ENCODE data around the gene TCP11.

TCP11 gene

DNA sequence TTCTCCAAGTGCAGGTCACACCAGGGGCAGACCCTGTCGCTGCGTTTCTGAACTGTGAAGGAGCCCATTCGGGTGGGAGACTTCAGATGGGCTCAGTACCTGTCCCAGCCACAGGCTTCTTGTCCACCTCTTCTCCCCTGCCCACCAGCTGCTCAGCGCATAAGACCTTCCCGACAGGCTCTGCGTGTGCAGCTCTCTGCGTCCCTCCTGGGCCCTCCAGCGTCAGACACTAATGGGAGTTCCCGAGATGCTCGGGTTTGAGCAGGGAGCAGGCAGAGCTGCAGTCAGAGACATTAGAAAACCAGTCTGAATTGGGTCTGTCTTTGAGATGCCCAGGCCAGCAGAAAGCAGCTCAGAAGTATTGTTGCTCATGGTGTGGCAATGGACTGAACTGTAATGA is 50.4 kb downstream of the TCP11 start:
- no peak for DNase-seq

DNA sequence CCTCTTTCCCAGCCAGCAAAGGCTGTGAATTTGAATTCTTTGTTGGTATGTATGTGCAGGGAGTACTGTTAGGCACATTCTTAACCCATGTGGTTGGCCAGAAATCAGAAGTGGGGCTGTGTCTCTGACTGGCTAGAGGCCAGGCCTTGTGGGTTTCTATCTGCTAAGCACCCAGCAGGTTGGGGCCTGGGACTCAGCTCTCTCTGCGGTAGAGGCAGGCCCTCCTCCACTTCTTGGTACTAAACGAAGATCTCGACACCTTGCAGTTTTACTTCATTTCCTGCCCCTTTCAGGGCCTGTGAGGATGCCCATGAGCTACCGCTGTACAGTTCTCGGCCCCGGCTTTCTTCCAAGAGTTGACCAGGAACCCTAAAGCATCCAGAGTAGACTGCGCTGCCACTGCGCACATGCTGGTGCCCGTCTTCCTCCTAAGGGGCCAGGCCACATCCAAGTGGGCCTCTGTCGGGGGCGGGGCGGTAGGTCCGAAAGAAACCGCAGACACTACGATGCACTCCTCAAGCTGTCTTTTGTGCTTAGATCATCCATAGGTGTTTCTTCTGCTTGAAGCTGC is 51.1 kb downstream of the TCP11 start:
- no peak for DNase-seq

DNA sequence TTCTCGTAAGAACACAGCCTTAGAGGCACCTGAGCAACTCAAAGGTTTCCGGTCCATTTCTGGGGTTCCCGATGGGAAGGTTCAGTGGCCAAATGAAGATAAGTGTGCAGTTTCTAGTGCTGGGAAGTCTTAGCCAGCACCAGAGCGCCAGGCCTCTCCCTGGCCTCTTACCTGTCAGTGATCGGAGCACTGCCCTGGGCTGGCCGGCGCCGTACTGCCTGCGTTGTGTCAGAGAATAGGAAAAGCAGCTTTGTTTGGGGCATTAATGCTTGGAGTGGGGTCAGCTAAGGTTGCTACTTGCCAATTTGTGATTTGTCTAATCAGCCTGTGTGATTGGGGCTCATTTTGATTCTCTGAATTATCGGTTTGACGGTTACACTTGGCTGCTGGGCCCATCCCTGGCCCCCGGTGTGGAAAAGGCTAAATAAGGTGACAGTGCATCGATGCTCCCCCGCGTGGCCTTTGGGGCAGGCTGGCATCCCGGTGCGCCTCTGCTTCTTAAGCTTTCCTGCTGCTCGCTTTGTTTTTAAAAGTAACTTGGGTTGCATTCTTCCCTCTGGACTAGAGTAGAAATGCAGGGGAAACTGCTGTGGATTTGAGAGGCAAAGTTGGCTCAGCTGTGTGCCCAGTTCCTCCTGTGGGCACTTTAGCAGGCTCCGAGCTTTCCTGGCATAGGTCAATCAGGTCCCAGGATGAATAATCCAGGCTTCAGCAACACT is 51.8 kb downstream of the TCP11 start:
- DNase-seq, result no peak

DNA sequence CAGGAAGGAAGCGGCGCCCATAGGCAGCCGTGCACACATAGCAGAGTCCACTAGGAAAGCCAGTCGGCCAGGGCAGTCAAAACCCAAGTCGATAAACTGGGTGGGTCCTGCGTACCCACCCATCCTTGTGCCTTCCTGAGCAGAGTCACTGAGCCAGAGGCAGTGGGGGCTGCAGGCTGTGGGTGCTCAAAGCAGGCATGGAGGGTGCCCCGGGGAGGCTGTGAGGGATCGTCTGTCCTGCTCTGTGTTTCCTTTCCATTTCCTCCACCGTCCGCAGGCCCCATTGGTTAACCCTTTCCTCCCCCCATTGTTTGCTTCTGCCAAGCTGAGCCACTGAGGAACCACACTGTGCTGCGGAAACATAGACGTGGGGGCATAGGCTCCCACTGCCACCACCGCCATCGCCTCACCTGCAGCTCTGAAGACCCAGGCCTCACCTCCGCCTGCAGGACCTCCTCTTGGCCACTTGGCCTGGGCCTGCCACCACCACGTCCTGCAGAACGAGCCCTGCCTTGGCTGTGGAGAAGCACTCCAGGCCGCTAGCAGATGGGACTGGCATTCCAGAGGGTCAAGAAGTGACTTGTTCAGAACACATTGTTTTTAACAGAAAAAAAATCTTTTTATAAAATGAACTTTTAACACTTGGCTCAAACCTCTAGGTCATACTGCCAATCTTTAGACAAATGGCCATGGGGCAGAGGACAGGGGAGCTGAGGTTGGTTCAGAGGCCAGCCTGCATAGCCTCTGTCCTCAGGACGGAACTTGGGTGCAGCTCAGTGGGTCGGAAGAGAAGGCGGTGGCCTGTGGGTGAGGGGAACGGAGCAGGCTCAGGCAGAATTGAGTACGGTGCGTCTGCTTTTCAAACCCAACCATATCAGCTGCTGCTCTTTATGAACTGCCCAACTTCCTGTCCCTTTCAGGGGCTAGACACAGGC is 52.6 kb downstream of the TCP11 start:
- DNase-seq, result no peak

DNA sequence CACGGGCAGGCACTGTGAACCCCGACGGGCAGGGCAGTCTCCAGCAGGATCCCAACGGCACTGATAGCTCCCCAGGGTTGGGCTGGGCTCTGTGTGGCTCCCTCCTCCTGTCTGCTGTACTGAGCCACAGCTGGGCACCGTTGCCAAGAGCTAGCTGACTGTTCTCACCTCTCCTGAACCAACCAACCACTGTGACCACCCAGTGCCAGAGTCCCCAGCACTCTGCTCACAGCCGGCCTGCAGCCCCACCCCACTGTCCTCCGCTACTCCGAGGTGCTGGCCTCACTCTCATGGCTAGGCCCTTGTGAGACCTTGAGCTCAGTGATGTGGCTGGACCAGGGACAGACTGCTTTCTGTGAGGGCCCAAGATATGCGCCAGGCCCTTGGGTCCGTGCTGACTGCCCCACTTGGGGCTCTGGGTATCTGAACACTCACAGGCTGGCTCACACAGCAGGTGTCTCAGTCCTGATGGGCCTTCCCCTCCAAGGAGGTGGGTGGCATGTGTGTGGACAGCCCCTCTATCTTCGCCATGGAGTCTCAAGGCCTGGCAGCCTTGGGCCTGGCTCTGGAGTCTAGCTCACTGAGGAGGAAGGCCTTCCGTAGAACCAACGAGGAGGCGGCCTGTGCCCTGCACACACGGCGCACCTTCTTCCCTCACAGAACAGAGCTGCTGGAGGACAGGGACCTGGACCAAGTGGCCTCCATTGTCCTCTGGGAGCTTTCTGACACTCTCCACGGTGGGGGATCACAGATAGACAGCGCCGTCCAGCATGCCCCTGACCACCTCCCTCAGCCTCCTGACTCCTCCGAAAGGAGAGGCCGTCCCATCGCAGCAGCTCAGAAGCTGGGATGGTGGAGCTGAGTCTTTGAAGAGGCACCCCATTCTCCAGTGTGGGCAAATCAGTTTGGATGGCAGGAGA is 53.5 kb downstream of the TCP11 start:
- no peak for DNase-seq

DNA sequence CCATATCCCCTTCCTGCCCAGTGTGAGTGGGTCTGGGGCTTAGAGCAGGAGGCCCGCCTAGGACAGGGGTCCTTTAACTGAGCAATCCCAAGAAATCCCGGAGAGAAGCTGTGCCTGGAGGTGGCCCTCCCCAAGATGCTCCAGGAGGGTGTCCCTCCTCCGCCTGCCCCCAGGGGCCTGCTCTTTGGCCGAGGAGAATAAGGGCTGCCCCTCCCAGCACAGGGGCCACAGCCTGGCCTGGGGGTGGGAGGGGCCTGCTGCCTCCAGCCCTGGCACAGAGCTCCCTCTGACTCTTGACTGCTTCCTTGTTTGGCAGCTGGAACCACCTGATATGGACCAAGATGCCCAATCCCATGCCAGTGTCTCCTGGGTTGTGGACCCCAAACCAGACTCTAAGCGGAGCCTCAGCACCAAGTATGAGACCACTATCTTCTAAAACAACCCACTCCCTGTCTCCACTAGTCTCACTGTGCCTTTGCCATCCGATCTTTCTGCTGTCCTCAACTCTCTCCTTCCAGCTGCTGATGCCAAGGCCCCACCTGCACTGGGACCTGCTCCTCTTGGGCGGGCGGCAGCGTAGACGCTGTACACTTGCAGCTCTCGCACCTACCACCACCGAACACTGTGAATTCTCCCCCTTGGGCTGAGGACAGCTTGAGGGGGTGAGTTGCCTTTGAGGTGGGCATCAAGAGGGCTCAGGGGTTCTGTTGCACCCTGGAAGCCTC is 54.3 kb downstream of the TCP11 start:
- no peak for DNase-seq

DNA sequence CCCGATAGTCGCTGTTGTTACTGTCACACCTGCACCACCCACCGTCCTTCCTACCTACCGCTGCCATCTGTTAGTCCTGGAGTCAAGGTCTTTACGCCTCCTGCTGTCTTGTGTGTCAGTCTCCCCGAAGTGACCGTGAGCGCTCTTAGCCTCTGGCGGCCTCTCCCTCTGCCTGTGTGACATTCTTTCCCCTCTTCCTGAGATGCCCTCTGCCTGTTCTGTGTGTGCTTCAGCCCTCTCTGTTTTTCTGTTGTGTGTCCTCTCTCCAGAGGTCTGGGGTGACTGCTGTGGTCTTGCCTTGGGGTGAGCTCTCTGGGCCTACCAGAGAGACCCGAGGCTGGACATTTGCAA is 54.9 kb downstream of the TCP11 start:
- peak; percentile 54 for DNase-seq

DNA sequence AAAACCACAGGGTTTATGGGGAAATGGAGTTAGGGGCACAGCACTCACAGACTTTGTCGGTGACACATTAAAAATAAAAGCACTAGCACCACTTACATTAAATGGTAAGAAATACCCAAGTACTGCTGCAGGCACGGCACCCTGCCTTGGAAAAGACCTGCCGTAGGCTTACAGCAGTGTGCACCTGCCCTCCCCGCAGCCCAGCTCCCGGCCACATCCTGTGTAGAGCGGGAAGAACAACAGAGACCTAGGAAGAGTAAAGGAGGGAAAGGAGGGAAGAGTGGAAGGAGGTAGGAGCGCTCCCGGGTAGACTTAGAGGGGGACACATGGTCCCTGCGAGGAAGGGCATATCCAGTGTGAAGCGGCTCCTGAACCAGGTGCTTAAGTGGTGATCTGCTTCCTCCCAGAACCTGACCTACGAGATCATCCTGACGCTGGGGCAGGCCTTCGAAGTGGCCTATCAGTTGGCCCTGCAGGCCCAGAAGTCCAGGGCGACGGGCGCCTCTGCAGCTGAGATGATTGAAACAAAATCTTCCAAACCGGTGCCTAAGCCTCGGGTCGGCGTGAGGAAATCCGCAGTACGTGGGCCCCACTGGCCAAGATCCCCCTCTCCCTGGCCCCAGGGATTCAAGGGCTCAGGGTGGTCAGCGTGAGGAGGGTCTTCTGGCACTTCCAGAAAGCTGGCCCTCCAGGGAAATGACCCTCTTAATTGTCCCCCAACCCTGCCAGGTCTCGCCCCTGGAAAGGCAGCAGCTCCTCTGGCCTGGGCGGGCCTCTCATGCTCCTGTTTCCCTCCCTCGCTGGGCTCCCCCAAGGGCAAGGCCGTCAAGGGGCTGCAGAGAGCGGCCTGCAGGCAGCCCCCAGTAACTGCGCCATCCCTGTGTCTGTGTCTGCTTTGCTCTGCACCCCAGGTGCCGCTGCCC is 55.5 kb downstream of the TCP11 start:
- peak; percentile 55 for DNase-seq

DNA sequence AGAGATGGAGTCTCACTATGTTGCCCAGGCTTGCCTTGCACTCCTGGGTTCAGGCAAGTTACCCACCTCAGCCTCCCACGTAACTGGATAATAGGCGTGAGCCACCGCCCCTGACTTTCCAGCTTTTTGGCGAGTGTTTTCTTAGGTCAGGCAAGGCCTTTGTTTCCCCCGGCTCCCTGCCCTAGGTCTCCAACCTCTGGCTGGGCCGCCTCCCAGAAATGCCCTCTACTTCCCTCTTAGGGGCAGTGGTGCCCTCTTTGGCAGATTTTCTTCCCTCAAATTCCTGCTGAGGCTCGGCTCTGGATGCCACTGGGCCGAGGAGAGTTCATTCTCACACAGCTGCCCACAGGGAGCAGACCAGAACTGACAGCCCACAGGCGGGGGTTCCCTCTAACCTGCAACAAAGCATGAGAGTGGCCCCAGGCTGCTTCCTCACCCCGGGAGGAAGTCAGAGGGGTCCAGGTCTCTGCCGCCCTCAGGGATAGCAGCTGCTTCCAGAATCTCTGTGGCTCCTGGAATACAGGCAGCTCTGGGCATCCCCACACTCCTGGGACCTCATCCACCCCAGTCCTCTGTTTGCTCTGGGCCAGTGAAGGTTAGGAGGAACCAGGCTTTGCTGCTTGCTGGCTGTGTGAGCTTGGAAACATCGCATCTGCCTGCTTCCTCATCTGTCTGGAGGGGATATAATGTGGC is 56.5 kb downstream of the TCP11 start:
- peak; percentile 53 for DNase-seq

DNA sequence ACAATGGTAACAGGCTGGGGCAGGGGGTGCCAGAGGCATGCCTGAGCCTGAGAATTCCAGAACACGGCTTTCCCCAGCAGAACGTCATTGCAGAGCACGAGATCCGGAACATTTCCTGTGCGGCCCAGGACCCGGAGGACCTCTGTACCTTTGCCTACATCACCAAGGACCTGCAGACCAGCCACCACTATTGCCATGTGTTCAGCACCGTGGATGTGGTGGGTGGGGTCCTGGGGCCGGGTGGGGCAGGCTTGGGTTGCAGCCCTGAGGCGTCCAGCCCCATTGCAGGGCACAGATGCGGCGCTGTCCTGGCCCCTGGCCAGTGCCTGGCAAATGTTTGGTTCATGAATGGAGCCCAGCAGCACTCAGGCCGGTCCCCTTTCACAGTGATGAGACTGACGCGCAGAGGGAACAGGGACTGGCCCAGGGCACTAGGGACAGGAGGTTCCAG is 57.1 kb downstream of the TCP11 start:
- DNase-seq, result peak; percentile 47

DNA sequence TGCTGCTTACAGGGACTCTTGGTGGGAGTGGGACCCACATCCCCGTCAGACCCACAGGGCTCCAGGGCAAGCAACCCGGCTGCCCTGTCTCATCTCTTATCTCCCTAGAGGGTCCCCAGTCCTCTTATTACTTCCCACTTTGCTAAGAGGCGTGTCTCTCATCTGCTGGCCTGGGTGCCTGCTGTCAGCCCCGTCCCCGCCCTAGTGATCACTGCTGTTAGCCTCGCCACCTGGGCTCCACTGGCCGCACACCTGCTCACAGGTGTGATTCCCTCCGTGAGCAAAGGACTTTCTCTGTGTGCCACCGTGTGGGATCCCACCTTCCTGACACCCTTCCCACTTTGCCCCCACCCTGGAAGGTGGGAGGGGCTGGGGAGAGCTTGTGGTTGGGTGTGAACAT is 57.6 kb downstream of the TCP11 start:
- peak; percentile 38 for DNase-seq

DNA sequence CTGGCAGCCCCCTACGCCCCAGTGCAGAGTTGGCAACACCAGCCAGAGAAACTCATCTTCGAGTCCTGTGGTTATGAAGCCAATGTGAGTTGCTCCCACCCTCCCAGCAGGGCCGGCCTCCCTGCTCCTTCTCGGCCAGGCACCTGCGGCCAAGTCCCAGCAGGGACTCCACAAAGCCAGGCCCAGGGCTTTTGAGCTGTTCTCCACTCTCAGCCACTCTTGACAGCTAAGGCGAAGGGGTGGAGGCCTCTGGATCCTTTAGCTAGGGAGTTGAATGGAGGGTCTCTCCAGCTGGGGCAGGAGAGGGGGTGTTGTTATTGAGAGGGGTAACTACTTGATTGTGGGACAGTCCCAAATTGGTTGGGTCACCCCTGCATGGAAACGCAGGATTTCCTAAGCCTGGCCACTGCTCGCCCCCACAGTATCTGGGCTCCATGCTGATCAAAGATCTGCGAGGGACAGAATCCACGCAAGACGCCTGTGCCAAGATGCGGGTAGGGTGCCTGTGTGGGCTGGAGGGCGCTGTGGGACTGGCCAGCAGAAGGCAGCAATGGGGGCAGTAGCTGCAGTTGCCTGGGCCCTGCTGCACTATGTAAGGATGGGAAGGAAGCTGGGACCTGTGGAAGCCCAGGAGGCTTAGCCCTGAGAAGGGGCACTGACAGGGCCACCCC is 58.3 kb downstream of the TCP11 start:
- peak; percentile 57 for DNase-seq

DNA sequence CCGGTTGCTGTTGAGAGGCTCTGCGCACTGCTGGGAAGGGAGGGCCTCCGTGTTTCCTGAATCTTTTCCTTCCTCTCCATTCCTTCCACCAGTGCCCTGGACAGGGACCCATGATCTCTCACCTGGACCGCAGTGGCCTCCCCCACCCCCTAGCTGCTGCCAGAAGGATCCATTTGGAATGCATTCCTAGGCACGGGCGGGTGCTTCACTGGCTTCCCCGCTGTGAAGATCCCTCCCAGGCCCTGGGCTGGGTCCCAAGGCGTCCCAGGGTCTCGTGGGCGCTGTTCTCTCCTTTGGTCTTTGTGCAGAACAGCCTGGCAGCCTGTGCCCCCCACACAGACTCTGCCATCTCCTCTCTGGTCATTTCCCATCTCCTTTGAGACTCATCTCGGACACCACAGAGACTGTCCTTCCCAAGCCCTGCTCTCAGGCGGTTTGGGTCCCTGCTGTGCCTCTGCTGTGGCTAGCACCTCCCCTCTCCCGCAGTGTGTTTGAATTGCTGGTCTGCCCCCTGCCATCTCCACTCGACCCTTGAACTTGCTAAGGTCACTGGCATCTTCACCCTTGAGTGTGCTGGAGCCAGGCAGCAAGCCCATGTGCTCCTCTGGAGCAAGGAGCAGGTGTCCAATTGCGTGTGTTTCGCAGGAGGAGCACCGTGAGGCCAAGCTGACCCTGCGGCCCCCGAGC is 59.0 kb downstream of the TCP11 start:
- peak; percentile 28 for DNase-seq

DNA sequence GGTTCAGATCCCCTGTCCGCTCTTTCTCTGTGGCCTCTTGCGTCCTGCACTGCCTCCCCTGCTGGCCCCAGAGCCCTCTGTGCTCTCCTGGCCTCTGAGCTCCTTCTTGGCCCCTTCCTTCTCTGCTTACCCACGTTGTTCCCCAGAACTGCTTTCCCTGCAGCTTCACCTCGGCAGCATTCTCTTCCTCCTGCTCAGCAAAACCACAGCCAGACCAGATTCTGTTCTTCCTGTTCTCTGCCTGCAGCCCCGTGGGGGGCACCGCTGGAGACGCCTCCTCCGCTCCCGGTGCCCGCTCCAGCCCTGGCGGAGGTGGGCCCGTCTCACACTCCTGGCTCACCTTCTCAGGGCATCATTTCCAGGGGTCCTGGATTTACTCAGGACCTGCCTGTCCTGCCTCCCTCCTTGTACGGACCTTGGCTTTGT is 59.7 kb downstream of the TCP11 start:
- DNase-seq, result no peak

DNA sequence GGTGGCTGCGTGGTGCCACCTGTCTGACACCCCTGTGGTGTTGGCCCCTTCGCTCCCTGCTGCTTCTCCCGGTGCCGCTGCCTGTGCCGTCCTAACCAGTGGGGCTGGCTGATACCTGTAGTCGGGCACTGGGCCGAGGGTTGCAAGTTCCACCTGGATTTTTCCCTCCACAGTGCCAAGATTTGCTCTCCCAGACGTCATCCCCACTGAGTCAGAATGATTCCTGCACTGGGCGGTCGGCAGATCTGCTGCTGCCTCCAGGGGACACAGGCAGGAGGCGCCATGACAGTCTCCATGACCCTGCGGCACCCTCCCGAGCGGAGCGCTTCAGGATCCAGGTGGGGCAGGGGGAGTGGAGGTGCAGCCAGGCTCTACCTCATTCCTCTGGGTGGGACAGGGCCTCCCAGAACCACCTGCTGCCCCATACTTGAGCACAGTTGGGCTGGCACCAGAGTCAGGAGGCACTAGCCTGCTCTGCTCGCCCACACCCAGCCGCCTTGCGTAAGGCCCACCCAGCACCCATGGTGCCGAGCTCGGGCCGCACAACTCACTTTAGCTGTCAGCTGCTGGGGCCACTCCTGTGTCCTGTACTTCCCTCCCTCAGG is 60.2 kb downstream of the TCP11 start:
- DNase-seq, result peak; percentile 50

DNA sequence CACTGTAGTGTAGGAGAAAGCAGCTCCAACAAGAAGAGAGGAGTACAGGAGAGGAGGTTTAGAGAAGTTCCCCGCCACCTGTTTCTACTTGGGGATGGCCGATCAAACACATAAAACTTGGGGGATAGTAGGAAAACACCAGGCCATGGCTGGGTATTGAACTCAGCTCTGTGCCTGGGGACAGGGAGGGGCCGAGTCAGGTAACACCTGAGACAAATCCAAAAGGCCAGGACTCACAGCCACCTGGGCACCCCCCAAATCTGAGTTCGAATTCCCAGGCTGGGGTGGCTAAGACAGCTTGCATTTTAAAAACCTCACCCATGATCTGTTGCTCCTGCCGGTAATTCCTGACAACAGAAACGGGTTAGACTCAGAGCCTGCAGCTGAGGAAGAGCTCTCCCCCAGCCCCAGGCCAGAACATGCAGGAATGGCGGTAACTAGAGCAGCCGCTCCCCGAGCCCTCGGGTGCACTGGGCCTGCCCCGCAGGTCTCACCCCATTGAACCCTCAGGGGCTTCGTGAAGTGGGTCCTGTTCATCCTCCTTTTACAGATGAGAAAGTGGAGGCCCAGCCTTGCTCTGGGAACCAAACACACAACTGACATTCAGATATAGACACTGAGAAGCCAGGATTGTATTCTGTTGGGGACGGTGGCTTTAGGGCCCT is 61.0 kb downstream of the TCP11 start:
- peak; percentile 42 for DNase-seq

DNA sequence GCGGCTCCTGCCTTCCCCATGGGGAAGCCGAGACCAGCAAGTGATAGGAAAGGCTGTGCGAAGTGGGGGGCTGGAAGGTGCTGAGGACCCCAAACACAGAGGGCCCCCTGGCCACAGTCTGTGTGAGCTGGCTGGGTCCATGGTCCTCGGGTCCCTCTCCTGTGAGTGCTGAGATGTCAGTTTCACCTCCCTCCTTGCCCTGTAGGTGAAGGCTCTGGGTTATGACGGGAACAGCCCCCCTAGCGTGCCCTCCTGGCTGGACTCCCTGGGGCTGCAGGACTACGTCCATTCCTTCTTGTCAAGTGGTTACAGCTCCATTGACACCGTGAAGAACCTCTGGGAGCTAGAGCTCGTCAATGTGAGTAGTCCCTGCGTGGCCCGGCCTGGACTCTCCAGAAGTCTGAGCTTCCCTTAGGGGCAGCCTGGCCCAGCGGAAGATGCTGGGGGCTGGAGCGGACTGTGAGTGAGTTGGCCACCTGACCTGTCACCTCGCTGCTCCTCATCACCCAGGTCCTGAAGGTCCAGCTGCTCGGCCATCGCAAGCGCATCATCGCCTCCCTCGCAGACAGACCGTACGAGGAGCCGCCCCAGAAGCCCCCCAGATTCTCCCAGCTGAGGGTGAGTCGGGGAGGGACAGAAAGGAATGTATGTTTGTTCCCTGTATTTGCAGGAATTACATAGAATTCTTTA is 61.7 kb downstream of the TCP11 start:
- DNase-seq, result peak; percentile 43

All from activated effector memory CD4-positive, alpha-beta T cell treated with anti-CD3 and anti-CD28 coated beads, Interleukin-2, amount 50 U/mL, for 16 hours (primary cell).